MM.1S (cell line): ENCODE data around the gene NONO.

Source experiments
- EZH2 ChIP-seq: fragments of 300-600 bp; sonication (generic); optimal IDR thresholded peaks from 2 replicates; pipeline ENCODE3; 2017; ENCODE audit warnings: low read depth, mild to moderate bottlenecking, antibody characterized with exemption, low read length, mixed read lengths
- TF ChIP-seq, protein P1 (sequence below): fragments of 300-600 bp; sonication (generic); IDR thresholded peaks from 2 replicates; pipeline ENCODE4 v1.5.1; 2016; ENCODE audit warnings: antibody characterized with exemption, low read length, mixed read lengths

DNA sequence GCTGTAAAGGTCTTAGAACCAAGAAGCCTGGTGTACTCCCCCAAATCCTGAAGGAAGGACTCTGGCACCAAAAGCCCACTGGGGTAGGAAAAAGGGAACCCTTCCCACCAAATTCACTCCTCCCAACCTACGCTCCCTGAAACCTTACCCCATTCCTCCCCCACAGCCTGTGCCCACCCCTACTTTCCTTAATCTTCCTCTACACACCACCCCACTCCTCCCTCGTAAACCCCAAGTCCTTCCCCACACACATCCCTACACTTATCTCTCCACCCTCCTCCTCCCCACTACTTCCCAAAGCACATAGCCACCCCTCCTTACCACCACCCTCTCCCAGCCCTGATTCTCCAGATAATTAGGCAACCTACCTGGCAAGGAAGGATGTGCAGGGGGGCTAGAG is 31.2 kb upstream of the NONO start:
- TF ChIP-seq, protein P1, sequence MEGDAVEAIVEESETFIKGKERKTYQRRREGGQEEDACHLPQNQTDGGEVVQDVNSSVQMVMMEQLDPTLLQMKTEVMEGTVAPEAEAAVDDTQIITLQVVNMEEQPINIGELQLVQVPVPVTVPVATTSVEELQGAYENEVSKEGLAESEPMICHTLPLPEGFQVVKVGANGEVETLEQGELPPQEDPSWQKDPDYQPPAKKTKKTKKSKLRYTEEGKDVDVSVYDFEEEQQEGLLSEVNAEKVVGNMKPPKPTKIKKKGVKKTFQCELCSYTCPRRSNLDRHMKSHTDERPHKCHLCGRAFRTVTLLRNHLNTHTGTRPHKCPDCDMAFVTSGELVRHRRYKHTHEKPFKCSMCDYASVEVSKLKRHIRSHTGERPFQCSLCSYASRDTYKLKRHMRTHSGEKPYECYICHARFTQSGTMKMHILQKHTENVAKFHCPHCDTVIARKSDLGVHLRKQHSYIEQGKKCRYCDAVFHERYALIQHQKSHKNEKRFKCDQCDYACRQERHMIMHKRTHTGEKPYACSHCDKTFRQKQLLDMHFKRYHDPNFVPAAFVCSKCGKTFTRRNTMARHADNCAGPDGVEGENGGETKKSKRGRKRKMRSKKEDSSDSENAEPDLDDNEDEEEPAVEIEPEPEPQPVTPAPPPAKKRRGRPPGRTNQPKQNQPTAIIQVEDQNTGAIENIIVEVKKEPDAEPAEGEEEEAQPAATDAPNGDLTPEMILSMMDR: no peak
- TF ChIP-seq EZH2: no peak
